Subcutaneous adipose tissue (tissue), 4 donors: ENCODE data around the gene NATD1. TPM values are rescaled to one million over a fixed set of nuclear protein-coding genes. Genes with fewer than 3 reads are reported as not detected.

Experiments
- total RNA-seq, 4 donors: library from RNA; depleted of rRNA; stranded (reverse); fragments of >200 nt; gene quantifications; one replicate each; pipeline ENCODE4 v1.1.0, GENCODE V29; 2016
- TF ChIP-seq, protein P1 (sequence below): fragments of 450-650 bp; IDR thresholded peaks from one replicate; pipeline ENCODE4 v1.5.1; 2016; ENCODE audit warnings: low read depth, mild to moderate bottlenecking, control low read depth, antibody characterized with exemption, moderate library complexity

Gene NATD1
- total RNA-seq, 4 donors from 2014 or later, result 4.9 to 31.6 (median 15.1) TPM

GRCh38 chr17:21242026-21242697 is 11.0 kb downstream of the NATD1 start:
- TF ChIP-seq, protein P1, sequence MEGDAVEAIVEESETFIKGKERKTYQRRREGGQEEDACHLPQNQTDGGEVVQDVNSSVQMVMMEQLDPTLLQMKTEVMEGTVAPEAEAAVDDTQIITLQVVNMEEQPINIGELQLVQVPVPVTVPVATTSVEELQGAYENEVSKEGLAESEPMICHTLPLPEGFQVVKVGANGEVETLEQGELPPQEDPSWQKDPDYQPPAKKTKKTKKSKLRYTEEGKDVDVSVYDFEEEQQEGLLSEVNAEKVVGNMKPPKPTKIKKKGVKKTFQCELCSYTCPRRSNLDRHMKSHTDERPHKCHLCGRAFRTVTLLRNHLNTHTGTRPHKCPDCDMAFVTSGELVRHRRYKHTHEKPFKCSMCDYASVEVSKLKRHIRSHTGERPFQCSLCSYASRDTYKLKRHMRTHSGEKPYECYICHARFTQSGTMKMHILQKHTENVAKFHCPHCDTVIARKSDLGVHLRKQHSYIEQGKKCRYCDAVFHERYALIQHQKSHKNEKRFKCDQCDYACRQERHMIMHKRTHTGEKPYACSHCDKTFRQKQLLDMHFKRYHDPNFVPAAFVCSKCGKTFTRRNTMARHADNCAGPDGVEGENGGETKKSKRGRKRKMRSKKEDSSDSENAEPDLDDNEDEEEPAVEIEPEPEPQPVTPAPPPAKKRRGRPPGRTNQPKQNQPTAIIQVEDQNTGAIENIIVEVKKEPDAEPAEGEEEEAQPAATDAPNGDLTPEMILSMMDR, result no peak

- TF ChIP-seq, protein P1, result no peak
Measured at GRCh38 chr17:21241564-21241963, 11.6 kb downstream of the NATD1 start.

DNA sequence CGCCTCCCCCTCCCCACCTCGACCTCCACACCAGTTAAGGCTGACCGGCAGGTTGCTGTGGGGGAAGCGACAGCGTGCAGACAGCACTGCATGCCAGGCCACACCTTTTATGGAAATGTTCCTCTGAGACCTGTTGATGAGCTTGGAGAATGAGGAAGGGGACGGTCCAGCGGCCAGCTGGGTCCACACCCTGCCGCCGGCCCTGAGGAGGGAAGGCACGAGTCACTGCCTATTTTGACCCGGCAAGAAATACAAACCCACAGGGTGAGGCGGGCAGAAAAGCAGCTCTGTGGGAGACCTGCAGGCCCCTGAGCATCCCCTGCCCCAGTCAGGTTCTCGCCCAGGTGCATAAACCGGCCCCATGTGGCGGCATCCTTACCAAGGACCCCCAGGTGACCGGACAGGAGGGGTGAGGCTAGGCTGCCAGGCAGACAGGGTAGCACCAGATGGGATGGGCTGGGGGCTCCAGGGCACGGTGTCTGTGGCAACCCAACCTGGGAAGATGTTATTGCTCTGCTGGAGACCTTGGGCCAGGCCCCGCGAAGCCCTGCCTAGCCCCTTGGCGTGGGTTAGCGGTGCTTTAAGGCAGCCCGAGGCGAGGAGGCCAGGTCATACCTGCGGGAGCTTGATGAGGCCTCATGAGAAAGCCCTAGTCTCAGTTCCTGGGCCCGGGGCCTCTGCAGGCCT is 12.7 kb downstream of the NATD1 start:
- TF ChIP-seq, protein P1, result no peak

DNA sequence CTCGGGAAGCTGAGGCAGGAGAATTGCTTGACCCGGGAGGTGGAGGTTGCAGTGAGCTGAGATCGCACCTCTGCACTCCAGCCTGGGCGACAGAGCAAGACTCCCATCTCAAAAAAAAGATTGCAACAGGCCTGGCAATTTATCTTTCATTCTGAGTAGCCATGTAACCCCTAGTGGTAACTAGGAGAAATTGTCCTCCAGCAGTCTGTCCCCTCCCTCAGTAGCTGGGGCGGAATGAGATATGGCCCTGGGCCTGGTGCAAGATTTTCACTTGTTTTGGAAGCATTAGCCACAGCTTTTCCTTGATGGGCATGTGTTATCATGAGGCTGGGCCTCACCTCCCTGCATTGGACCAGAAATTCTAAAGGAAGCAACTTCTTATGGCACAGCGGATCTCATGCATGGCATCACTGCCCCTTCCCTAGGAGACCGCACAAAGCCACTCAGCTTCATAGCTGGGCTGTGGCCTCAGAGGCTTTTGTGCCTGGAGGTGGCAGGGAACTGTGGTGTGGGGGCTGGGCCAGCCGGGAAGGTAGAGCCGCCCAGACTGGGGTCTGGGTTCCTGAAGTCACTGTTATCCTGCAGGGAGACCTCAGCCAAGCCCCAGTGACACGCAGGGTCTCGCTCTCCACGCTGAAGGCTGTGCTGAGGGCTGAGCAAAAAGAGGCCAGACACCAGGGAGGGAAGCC is 13.4 kb downstream of the NATD1 start:
- TF ChIP-seq, protein P1, result no peak

DNA sequence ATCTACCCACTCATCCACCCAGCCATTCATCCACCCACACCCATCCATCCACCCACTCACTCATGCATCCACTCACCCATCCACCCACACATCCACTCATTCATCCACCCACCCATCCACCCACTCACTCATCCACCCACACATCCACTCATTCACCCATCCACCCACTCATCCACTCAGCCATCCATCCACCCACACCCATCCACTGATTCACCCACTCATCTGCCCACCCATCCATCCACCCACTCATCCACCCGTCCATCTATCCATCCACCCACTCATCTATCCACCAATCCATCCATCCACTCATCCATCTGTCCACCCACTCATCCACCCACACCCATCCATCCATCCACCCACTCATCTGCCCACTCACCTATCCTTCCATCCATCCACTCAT is 17.3 kb downstream of the NATD1 start:
- TF ChIP-seq, protein P1, result no peak

DNA sequence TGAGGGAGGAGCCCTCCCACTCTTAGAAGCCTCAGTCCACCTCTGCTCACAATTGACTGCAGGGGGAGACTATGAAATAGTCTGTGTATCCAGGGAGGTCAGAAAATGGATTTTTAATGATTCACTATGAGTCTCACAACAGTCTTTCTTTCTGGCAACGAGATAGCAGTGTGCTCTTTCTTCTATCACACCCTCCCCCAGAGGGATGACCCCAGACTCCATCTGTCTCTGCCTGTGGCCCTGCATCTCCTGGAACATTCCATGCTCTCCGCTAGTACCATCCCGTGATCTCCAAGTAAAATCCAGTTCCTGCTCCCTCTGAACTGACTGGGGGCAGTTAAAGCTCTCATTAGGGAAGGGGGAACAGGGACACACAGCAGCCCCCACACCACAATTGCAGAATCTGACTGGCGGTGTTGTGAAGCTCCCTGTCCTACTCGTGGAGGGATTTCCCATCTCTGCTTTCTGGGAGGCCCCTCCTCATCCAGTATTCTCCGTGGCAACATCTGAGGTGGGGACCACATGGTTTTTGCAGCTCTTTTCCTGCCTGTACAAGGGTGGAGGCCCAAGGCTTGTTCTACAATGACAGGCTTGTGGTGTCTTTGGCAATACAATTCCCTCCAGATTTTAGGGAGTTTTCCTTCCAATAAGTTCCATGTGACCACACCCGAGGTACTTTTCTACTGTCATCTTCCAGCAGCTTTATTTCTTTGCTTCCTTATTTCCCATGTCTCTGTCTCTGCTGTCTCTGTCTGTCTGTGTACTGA is 19.4 kb downstream of the NATD1 start:
- TF ChIP-seq, protein P1, result no peak
